H1 (cell line): ENCODE data around the gene FAM167B. TPM values are rescaled to one million over a fixed set of nuclear protein-coding genes. Genes with fewer than 3 reads are reported as not detected.

Experiments used
- CTCF ChIA-PET: fragments of 300-600 bp; sonication (Branson Sonifier 250); formaldehyde crosslinking; loops from one replicate; lab custom pipeline; 2021; ENCODE audit not compliant: partially characterized antibody; lab: Charles Lee
- POLR2A ChIA-PET: fragments of 300-600 bp; sonication (Branson Sonifier 250); formaldehyde crosslinking; loops from one replicate; lab custom pipeline; 2021; ENCODE audit warnings: inconsistent platforms; ENCODE audit not compliant: partially characterized antibody; lab: Charles Lee
- DNase-seq, 2 experiments: peaks; one replicate each; pipeline versions ENCODE4 v3.0.0 to v3.0.0-alpha.2; 2010 to 2022; ENCODE audit warnings: low spot score in 2 of 2, low read depth in 1 of 2, mixed read lengths in 1 of 2
- FAIRE-seq: peaks from 2 replicates; lab custom pipeline; 2011; peaks lifted over from hg19 to GRCh38; lab: Jason Lieb, UNC
- H2AFZ ChIP-seq: 2 replicates; pipeline ENCODE4 v1.8.1; 2012; ENCODE audit warnings: low read length, inconsistent platforms
- H2AK5ac ChIP-seq: 2 replicates; pipeline ENCODE4 v1.6.1; 2013; ENCODE audit warnings: low read depth, low read length
- H2BK120ac ChIP-seq: replicated peaks from 2 replicates; pipeline ENCODE3; 2013; ENCODE audit warnings: low read depth, low read length, inconsistent platforms
- H2BK12ac ChIP-seq: 2 replicates; pipeline ENCODE4 v1.6.1; 2013; ENCODE audit warnings: low read depth, low read length
- H2BK15ac ChIP-seq: 2 replicates; pipeline ENCODE4 v1.6.1; 2013; ENCODE audit warnings: low read length
- H2BK20ac ChIP-seq: 2 replicates; pipeline ENCODE4 v1.6.1; 2013; ENCODE audit warnings: low read length
- H2BK5ac ChIP-seq: 2 replicates; pipeline ENCODE4 v1.6.1; 2013; ENCODE audit warnings: low read depth, low read length
- H3K14ac ChIP-seq: 2 replicates; pipeline ENCODE4 v1.6.1; 2013; ENCODE audit warnings: inconsistent platforms; ENCODE audit not compliant: insufficient read length
- H3K18ac ChIP-seq: 2 replicates; pipeline ENCODE4 v1.6.1; 2013; ENCODE audit warnings: low read length; ENCODE audit errors: extremely low read depth
- H3K23ac ChIP-seq: 2 replicates; pipeline ENCODE4 v1.6.1; 2013; ENCODE audit warnings: inconsistent platforms; ENCODE audit not compliant: insufficient read length
- H3K23me2 ChIP-seq: 2 replicates; pipeline ENCODE4 v1.6.1; 2013; ENCODE audit warnings: low read depth, low read length
- H3K27ac ChIP-seq: 2 replicates; pipeline ENCODE4 v1.6.1; 2011; ENCODE audit warnings: low read depth, low read length, inconsistent platforms
- H3K27me3 ChIP-seq, 4 experiments: replicated peaks in 1 of 4; 1 replicate in 1 of 4; 2 replicates in 3 of 4; pipeline versions ENCODE4 v1.6.1 to v1.8.1; 2011 to 2013; ENCODE audit warnings: low read length in 3 of 4, mild to moderate bottlenecking in 3 of 4, inconsistent platforms in 2 of 4, mixed read lengths in 2 of 4, moderate library complexity in 1 of 4; ENCODE audit not compliant: control insufficient read depth in 3 of 4, insufficient read depth in 3 of 4; ENCODE audit errors: extremely low read depth in 1 of 4
- H3K36me3 ChIP-seq, 4 experiments: 2 replicates each; pipeline versions ENCODE4 v1.6.1 to v1.8.1; 2011 to 2013; ENCODE audit warnings: mild to moderate bottlenecking in 4 of 4, low read length in 3 of 4, moderate library complexity in 2 of 4, control low read depth in 1 of 4, inconsistent platforms in 1 of 4; ENCODE audit not compliant: insufficient read depth in 4 of 4, control insufficient read depth in 2 of 4
- H3K4ac ChIP-seq: replicated peaks from 2 replicates; pipeline ENCODE3; 2013; ENCODE audit warnings: low read length, low read depth, mixed read lengths, inconsistent platforms; ENCODE audit not compliant: insufficient read length
- H3K4me1 ChIP-seq, 4 experiments: replicated peaks in 1 of 4; 1 replicate in 1 of 4; 2 replicates in 3 of 4; pipeline versions ENCODE4 v1.6.1 to v1.8.1; 2011 to 2013; ENCODE audit warnings: low read length in 3 of 4, inconsistent platforms in 2 of 4, mixed read lengths in 1 of 4; ENCODE audit not compliant: insufficient read depth in 4 of 4, control insufficient read depth in 3 of 4
- H3K4me2 ChIP-seq, 2 experiments: 2 replicates each; pipeline versions ENCODE4 v1.6.1 to v1.8.1; 2011 to 2013; ENCODE audit warnings: low read depth in 2 of 2, low read length in 2 of 2, control low read depth in 1 of 2, inconsistent platforms in 1 of 2, mild to moderate bottlenecking in 1 of 2; ENCODE audit not compliant: insufficient read depth in 1 of 2
- H3K4me3 ChIP-seq, 4 experiments: fragments of 200-600, 300-600 bp in 1 of 4; sonication (generic), shearing (Covaris generic), sonication (Bioruptor Twin) in 1 of 4; 2 replicates each; pipeline versions ENCODE4 v1.5.1 to v1.8.1; 2011 to 2016; ENCODE audit warnings: low read length in 4 of 4, low read depth in 3 of 4, control low read depth in 2 of 4, inconsistent platforms in 2 of 4, mild to moderate bottlenecking in 2 of 4, mixed read lengths in 1 of 4, moderate library complexity in 1 of 4; ENCODE audit not compliant: insufficient read depth in 2 of 4; ENCODE audit errors: extremely low read depth in 1 of 4
- H3K56ac ChIP-seq: replicated peaks from 2 replicates; pipeline ENCODE3; 2013; ENCODE audit warnings: low read depth, mild to moderate bottlenecking, mixed read lengths, low read length, inconsistent platforms; ENCODE audit not compliant: insufficient read length
- H3K79me1 ChIP-seq: 2 replicates; pipeline ENCODE4 v1.6.1; 2013; ENCODE audit warnings: low read depth, low read length, control low read depth
- H3K79me2 ChIP-seq, 2 experiments: 2 replicates each; pipeline versions ENCODE4 v1.6.1 to v1.8.1; 2012 to 2013; ENCODE audit warnings: low read length in 2 of 2, mild to moderate bottlenecking in 2 of 2, inconsistent platforms in 1 of 2; ENCODE audit not compliant: insufficient read depth in 2 of 2, control insufficient read depth in 1 of 2
- H3K9ac ChIP-seq, 4 experiments: replicated peaks in 1 of 4; 1 replicate in 1 of 4; 2 replicates in 3 of 4; pipeline versions ENCODE4 v1.6.1 to v1.8.1; 2011 to 2013; ENCODE audit warnings: low read depth in 3 of 4, low read length in 3 of 4, control low read depth in 2 of 4, mild to moderate bottlenecking in 2 of 4, moderate library complexity in 2 of 4, inconsistent platforms in 1 of 4; ENCODE audit errors: extremely low read depth in 1 of 4
- H3K9me3 ChIP-seq, 2 experiments: 2 replicates each; pipeline versions ENCODE4 v1.6.1 to v1.8.1; 2012 to 2013; ENCODE audit warnings: mild to moderate bottlenecking in 2 of 2, moderate library complexity in 2 of 2, control low read depth in 1 of 2, inconsistent platforms in 1 of 2, low read depth in 1 of 2, low read length in 1 of 2, mixed read lengths in 1 of 2; ENCODE audit not compliant: insufficient read depth in 2 of 2
- H4K20me1 ChIP-seq, 2 experiments: replicated peaks in 1 of 2; 2 replicates each; pipeline versions ENCODE3 to v1.8.1; 2011 to 2013; ENCODE audit warnings: inconsistent platforms in 2 of 2, low read length in 2 of 2, mild to moderate bottlenecking in 1 of 2; ENCODE audit not compliant: insufficient read depth in 2 of 2, control insufficient read depth in 1 of 2
- H4K5ac ChIP-seq: 2 replicates; pipeline ENCODE4 v1.6.1; 2013; ENCODE audit warnings: low read length, low read depth, mixed read lengths, inconsistent platforms; ENCODE audit not compliant: insufficient read length
- H4K8ac ChIP-seq: 2 replicates; pipeline ENCODE4 v1.8.0; 2013; ENCODE audit warnings: mild to moderate bottlenecking, moderate library complexity, low read length, inconsistent platforms; ENCODE audit not compliant: insufficient read depth; ENCODE audit errors: extremely low read depth
- H4K91ac ChIP-seq: replicated peaks from 2 replicates; pipeline ENCODE3; 2013; ENCODE audit warnings: low read length, mixed read lengths, inconsistent platforms; ENCODE audit not compliant: insufficient read length
- CHD2 ChIP-seq: IDR thresholded peaks from 2 replicates; pipeline ENCODE4 v1.6.1; 2012; ENCODE audit warnings: low read length, improper control_type of control experiment
- EP300 ChIP-seq, 2 experiments: IDR thresholded peaks; 1 replicate in 1 of 2; 2 replicates in 1 of 2; pipeline ENCODE4 v1.6.1; 2011 to 2012; ENCODE audit warnings: low read depth in 2 of 2, low read length in 2 of 2, mild to moderate bottlenecking in 2 of 2, borderline replicate concordance in 1 of 2, inconsistent platforms in 1 of 2, moderate library complexity in 1 of 2
- JUN ChIP-seq: IDR thresholded peaks from 2 replicates; pipeline ENCODE4 v1.6.1; 2011; ENCODE audit warnings: low read depth, mild to moderate bottlenecking, improper control_type of control experiment, low read length
- POLR2A ChIP-seq, 2 experiments: IDR thresholded peaks; 1 replicate in 1 of 2; 2 replicates in 1 of 2; pipeline ENCODE4 v1.6.1; 2011; ENCODE audit warnings: low read depth in 2 of 2, low read length in 2 of 2, mild to moderate bottlenecking in 2 of 2; ENCODE audit errors: control extremely low read depth in 1 of 2
- SIN3A ChIP-seq, 2 experiments: IDR thresholded peaks in 1 of 2; conservative IDR thresholded peaks in 1 of 2; 2 replicates each; pipeline ENCODE4 v1.6.1; 2011 to 2012; ENCODE audit warnings: low read length in 2 of 2, improper control_type of control experiment in 1 of 2, low read depth in 1 of 2, mild to moderate bottlenecking in 1 of 2
- SP1 ChIP-seq: IDR thresholded peaks from 2 replicates; pipeline ENCODE4 v1.6.1; 2011; ENCODE audit warnings: low read depth, low read length
- SP2 ChIP-seq: IDR thresholded peaks from 2 replicates; pipeline ENCODE4 v1.6.1; 2012; ENCODE audit warnings: mild to moderate bottlenecking, low read length, inconsistent platforms
- TCF12 ChIP-seq: IDR thresholded peaks from 2 replicates; pipeline ENCODE4 v1.6.1; 2011; ENCODE audit warnings: low read depth, mild to moderate bottlenecking, low read length
- YY1 ChIP-seq: IDR thresholded peaks from 2 replicates; pipeline ENCODE4 v1.6.1; 2011; ENCODE audit warnings: low read depth, mild to moderate bottlenecking, low read length
- ZNF274 ChIP-seq: IDR thresholded peaks from 2 replicates; pipeline ENCODE4 v1.7.0; 2012; ENCODE audit warnings: low read length, borderline replicate concordance; ENCODE audit errors: extremely low read depth
- WGBS, 2 experiments: shearing (Covaris generic) in 1 of 2; methylation state at CpG; one replicate each; pipeline versions ENCODE4 v1.1.6 to v1.1.7; 2013 to 2015; ENCODE audit warnings: low lambda C conversion rate in 2 of 2, mixed read lengths in 2 of 2, inconsistent platforms in 1 of 2, low coverage in 1 of 2, missing lambda C conversion rate in 1 of 2; ENCODE audit not compliant: insufficient replicate concordance in 2 of 2, insufficient coverage in 1 of 2, insufficient read length in 1 of 2; ENCODE audit errors: extremely low coverage in 1 of 2, missing lambda C conversion rate in 1 of 2; 5-methylcytosine and 5-hydroxymethylcytosine counted together
- polyA plus RNA-seq, 7 experiments: library from polyadenylated mRNA; depleted of rRNA in 3 of 7; stranded (reverse) in 5 of 7; unstranded in 2 of 7; fragments of >200 nt in 5 of 7; fragments of 200-250 nt in 2 of 7; gene quantifications; 1 replicate in 5 of 7; 2 replicates in 1 of 7; 4 replicates in 1 of 7; pipeline versions ENCODE4 v1.2.1 to v1.2.3, GENCODE V29; 2011 to 2013; ENCODE audit warnings: missing spikeins in 2 of 7, mixed read lengths in 2 of 7
- total RNA-seq: library from RNA; stranded (reverse); fragmentation: NEBNext Ultra II Directional; extraction: Animal tissue kit (Norgen Biotek cat#: 25700); gene quantifications from 2 replicates; pipeline ENCODE4 v1.2.1, GENCODE V29; 2021
- TF ChIP-seq, protein P1 (sequence below), 3 experiments: IDR thresholded peaks; 1 replicate in 2 of 3; 2 replicates in 1 of 3; pipeline versions ENCODE4 v1.5.1 to v1.6.1; 2011; ENCODE audit warnings: low read length in 3 of 3, mild to moderate bottlenecking in 3 of 3, inconsistent platforms in 2 of 3, low read depth in 1 of 3, moderate library complexity in 1 of 3; ENCODE audit not compliant: insufficient read depth in 1 of 3; ENCODE audit errors: control extremely low read depth in 1 of 3

Gene FAM167B
- total and polyA plus RNA-seq, 2 of the 8 experiments (the other 6 are each of a cell fraction or from before 2014, with no cell fraction given): 2.8 to 3.9 TPM

DNA sequence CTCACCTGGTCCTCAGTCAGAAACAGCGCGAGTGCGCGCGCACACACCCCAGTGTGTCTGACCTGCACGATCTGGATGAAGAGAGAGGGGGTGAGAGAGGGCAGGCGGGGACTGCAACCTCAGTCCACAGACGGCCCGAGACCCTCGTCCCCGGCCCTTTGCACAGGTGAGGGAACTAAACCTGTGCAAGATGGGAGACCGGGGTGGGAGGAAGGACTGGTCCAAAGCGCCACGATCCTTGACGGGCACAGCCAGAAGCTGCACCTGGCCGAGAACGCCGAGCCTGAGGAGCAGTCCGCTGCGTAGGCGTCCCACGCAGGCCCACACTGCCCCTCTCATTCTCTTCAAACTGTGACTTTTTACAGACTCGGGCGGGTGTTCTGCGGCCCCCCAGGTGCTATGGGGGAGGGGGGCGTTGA is 42.1 kb upstream of the FAM167B start:
- H3K9me3 ChIP-seq: no peaks in the 10 kb centered on the region
- H4K5ac ChIP-seq: peak overlapping the region; percentile 26
- FAIRE-seq (no peak), DNase-seq (peak in 1 of 2 experiments; percentile 61)
- H3K23ac ChIP-seq: no peak overlapping the region
- ChIA-PET POLR2A (interaction anchor here (0.7 to 21.3 kb wide), 18 partner anchors 7 to 189 kb away, joined by 3 to 332 read pairs (median 4); partner anchors contain the start of genes BSDC1, CCDC28B, KPNA6 and MARCKSL1), CTCF (interaction anchor here (1.6 to 4.5 kb wide), 3 partner anchors 11 to 158 kb away, joined by 3 to 25 read pairs (median 4); no protein-coding TSS in a partner anchor)
- H3K79me1 ChIP-seq: peaks cover 2% of the 10 kb centered on the region; the same call in 1 of the 2 replicates
- H4K20me1 ChIP-seq: peaks cover 0 to 2% of the 10 kb centered on the region in 2 experiments
- no peak overlapping the region for H2AFZ ChIP-seq
- peak overlapping the region in 2 of 4 experiments; percentile 45 to 48; a peak in 4 of 7 replicates for H3K9ac ChIP-seq
- H3K23me2 ChIP-seq: peaks cover 15% of the 10 kb centered on the region; the same call in 1 of the 2 replicates
- peak overlapping the region; percentile 64 to 86 (median 80) for H3K4me3 ChIP-seq
- H2BK12ac ChIP-seq: no peak overlapping the region
- peak overlapping the region; percentile 19; the same call in 1 of the 2 replicates for H2BK5ac ChIP-seq
- 38% methylated on average over 26 of the region's 26 CpGs; no CpG with 5 or more reads in 1 of the 2 experiments for WGBS, 2 experiments
- no peak overlapping the region for H2BK15ac ChIP-seq
- H3K4me1 ChIP-seq: peaks cover 0 to 23% (median 11%) of the 10 kb centered on the region in 4 experiments; a peak in 6 of 7 replicates
- H4K91ac ChIP-seq: peak overlapping the region; percentile 40
- peak overlapping the region; percentile 43; the same call in 1 of the 2 replicates for H4K8ac ChIP-seq
- H2BK20ac ChIP-seq: no peak overlapping the region
- H3K36me3 ChIP-seq: no peaks in the 10 kb centered on the region; a peak in 1 of 8 replicates
- no peaks in the 10 kb centered on the region for H3K79me2 ChIP-seq
- peaks cover 0 to 4% (median 2%) of the 10 kb centered on the region in 4 experiments; a peak in 3 of 7 replicates for H3K27me3 ChIP-seq
- H3K4me2 ChIP-seq: peak overlapping the region; percentile 73 to 96
- H3K56ac ChIP-seq: no peak overlapping the region
- H3K4ac ChIP-seq: no peak overlapping the region
- no peak overlapping the region for H2AK5ac ChIP-seq
- H3K14ac ChIP-seq: no peak overlapping the region
- H3K18ac ChIP-seq: no peak overlapping the region
- no peak overlapping the region for H3K27ac ChIP-seq
- H2BK120ac ChIP-seq: no peak overlapping the region
- TF ChIP-seq CHD2 (no peak), POLR2A (IDR thresholded peaks at IDR 0.05; ENCODE audit: control extremely low read depth in 1 of 2, low read depth in 2 of 2, low read length in 2 of 2) (no peak), EP300 (IDR thresholded peaks at IDR 0.05; ENCODE audit: borderline replicate concordance in 1 of 2, low read depth in 2 of 2, low read length in 2 of 2) (no peak), JUN (no peak), YY1 (no peak), SP1 (no peak), ZNF274 (no peak), SP2 (no peak), SIN3A (conservative IDR thresholded peaks at IDR 0.05 in 1 of 2, IDR thresholded peaks at IDR 0.05 in 1 of 2; ENCODE audit: low read depth in 1 of 2, low read length in 2 of 2) (no peak), TCF12 (no peak)
- TF ChIP-seq, protein P1, sequence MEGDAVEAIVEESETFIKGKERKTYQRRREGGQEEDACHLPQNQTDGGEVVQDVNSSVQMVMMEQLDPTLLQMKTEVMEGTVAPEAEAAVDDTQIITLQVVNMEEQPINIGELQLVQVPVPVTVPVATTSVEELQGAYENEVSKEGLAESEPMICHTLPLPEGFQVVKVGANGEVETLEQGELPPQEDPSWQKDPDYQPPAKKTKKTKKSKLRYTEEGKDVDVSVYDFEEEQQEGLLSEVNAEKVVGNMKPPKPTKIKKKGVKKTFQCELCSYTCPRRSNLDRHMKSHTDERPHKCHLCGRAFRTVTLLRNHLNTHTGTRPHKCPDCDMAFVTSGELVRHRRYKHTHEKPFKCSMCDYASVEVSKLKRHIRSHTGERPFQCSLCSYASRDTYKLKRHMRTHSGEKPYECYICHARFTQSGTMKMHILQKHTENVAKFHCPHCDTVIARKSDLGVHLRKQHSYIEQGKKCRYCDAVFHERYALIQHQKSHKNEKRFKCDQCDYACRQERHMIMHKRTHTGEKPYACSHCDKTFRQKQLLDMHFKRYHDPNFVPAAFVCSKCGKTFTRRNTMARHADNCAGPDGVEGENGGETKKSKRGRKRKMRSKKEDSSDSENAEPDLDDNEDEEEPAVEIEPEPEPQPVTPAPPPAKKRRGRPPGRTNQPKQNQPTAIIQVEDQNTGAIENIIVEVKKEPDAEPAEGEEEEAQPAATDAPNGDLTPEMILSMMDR (IDR thresholded peaks at IDR 0.05; ENCODE audit: control extremely low read depth in 1 of 3, insufficient read depth in 1 of 3, low read depth in 1 of 3, low read length in 3 of 3): no peak
